Breast epithelium (tissue), 4 donors: ENCODE results near the gene MAP4. TPM values are rescaled to one million over a fixed set of nuclear protein-coding genes. Genes with fewer than 3 reads are reported as not detected.

ENCODE experiments used
- DNase-seq, 2 donors: peaks; one replicate each; pipeline ENCODE4 v3.0.0-alpha.2; 2019; ENCODE audit warnings: low spot score in 2 of 2
- H3K27ac ChIP-seq, 2 donors: fragments of 200-600 bp; sonication (generic) in 1 of 2; one replicate each; pipeline ENCODE4 v1.5.1; 2016 to 2019; ENCODE audit warnings: mild to moderate bottlenecking in 1 of 2
- H3K27me3 ChIP-seq, 2 donors: fragments of 200-600 bp; sonication (generic) in 1 of 2; one replicate each; pipeline versions ENCODE4 v1.5.1 to v1.6.0; 2017 to 2019; ENCODE audit warnings: control low read depth in 1 of 2, mild to moderate bottlenecking in 1 of 2
- H3K36me3 ChIP-seq: fragments of 200-600 bp; one replicate; pipeline ENCODE4 v1.5.1; 2019
- H3K4me1 ChIP-seq, 2 donors: fragments of 200-600 bp; sonication (generic); one replicate each; pipeline ENCODE4 v1.5.1; 2016 to 2019; ENCODE audit warnings: control low read depth in 1 of 2
- H3K4me3 ChIP-seq, 3 donors: fragments of 200-600 bp; sonication (generic); 1 replicate in 2 of 3; 2 replicates in 1 of 3; pipeline ENCODE4 v1.5.1; 2016 to 2019; ENCODE audit warnings: mild to moderate bottlenecking in 3 of 3, moderate library complexity in 2 of 3
- H3K9me3 ChIP-seq, 2 donors: fragments of 200-600 bp; sonication (generic) in 1 of 2; one replicate each; pipeline ENCODE4 v1.5.1; 2016 to 2019; ENCODE audit warnings: control low read depth in 1 of 2
- POLR2A ChIP-seq: fragments of 450-650 bp; IDR thresholded peaks from one replicate; pipeline ENCODE4 v1.6.1; 2016; ENCODE audit warnings: antibody characterized with exemption, mild to moderate bottlenecking, moderate library complexity
- POLR2AphosphoS5 ChIP-seq, 3 donors: sonication (generic); formaldehyde crosslinking; IDR thresholded peaks; one replicate each; pipeline ENCODE4 v1.6.1; 2017; ENCODE audit warnings: antibody characterized with exemption in 3 of 3
- intact Hi-C: fragments of 100-400 bp; cut with DNase I; formaldehyde crosslinking; loops from one replicate; pipeline ENCODE4 v1.15.1; 2023; ENCODE audit warnings: low total_unique reads
- total RNA-seq, 3 donors: library from RNA; depleted of rRNA; stranded (reverse); fragments of >200 nt; gene quantifications; one replicate each; pipeline ENCODE4 v1.1.0, GENCODE V29; 2016
- TF ChIP-seq, protein P1 (sequence below), 3 donors: fragments of 450-650 bp; IDR thresholded peaks; one replicate each; pipeline ENCODE4 v1.5.1; 2016 to 2017; ENCODE audit warnings: antibody characterized with exemption in 3 of 3, mild to moderate bottlenecking in 3 of 3, moderate library complexity in 3 of 3

Gene MAP4
- total RNA-seq, 3 donors from 2014 or later: 72.0 to 167 (median 99.0) TPM

DNA sequence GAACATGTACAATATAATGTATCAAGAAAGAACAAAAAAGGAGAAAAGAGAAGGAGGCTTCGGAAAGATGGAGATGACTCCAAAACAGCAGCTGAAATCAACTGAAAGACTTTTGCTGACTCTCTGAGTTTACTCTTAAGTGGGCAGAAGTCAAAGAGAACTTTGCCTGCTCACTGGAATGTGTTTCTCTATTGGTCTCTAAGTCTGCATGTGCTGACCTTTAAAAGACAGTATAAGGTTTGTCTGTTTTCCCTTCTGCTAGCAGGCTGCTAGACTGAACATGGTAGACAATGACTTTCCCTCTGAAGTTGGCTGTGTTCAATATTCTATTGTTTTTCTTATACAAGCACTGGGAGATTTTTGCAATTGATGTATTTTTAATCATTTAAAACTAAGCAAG is 7.2 kb upstream of the MAP4 start:
- Histone ChIP-seq H3K27me3 (no peaks in the 10 kb centered on the region), H3K27ac (no peak overlapping the region), H3K9me3 (no peaks in the 10 kb centered on the region), H3K4me3 (no peak overlapping the region), H3K4me1 (no peaks in the 10 kb centered on the region), H3K36me3 (no peaks in the 10 kb centered on the region)
- no peak for DNase-seq
- TF ChIP-seq POLR2A (no peak), POLR2AphosphoS5 (IDR thresholded peaks at IDR 0.05) (no peak)
- TF ChIP-seq, protein P1, sequence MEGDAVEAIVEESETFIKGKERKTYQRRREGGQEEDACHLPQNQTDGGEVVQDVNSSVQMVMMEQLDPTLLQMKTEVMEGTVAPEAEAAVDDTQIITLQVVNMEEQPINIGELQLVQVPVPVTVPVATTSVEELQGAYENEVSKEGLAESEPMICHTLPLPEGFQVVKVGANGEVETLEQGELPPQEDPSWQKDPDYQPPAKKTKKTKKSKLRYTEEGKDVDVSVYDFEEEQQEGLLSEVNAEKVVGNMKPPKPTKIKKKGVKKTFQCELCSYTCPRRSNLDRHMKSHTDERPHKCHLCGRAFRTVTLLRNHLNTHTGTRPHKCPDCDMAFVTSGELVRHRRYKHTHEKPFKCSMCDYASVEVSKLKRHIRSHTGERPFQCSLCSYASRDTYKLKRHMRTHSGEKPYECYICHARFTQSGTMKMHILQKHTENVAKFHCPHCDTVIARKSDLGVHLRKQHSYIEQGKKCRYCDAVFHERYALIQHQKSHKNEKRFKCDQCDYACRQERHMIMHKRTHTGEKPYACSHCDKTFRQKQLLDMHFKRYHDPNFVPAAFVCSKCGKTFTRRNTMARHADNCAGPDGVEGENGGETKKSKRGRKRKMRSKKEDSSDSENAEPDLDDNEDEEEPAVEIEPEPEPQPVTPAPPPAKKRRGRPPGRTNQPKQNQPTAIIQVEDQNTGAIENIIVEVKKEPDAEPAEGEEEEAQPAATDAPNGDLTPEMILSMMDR (IDR thresholded peaks at IDR 0.05): no peak
- intact Hi-C loops: no loop called here

GRCh38 chr3:48022178-48022577 is 6.0 kb upstream of the MAP4 start:
- H3K27me3 ChIP-seq: no peaks in the 10 kb centered on the region
- H3K9me3 ChIP-seq: no peaks in the 10 kb centered on the region
- no peak overlapping the region for H3K27ac ChIP-seq
- DNase-seq: no peak
- intact Hi-C loops: no loop called here
- H3K36me3 ChIP-seq: no peaks in the 10 kb centered on the region
- no peak overlapping the region for H3K4me3 ChIP-seq
- TF ChIP-seq POLR2AphosphoS5 (IDR thresholded peaks at IDR 0.05) (no peak), POLR2A (no peak)
- TF ChIP-seq, protein P1 (IDR thresholded peaks at IDR 0.05): no peak
- H3K4me1 ChIP-seq: no peaks in the 10 kb centered on the region

DNA sequence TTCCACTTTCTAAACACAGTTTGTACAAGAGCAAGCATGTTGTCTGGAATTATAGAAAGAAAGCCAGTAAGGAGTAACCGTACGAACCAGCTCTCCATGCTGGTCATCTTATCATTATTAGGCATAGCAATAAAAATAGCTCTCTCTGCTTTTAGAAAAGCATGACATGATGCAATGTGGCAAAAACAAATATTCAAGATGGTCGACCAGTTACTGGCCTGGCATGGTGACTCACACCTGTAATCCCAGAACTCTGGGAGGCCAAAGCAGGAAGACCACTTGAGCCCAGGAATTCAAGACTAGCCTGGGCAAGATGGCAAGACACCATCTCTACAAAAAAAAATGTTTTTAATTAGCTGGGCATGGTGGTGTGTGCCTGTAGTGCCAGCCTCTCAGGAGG is 2.6 kb upstream of the MAP4 start:
- H3K36me3 ChIP-seq: no peaks in the 10 kb centered on the region
- intact Hi-C loops: no loop called here
- no peaks in the 10 kb centered on the region for H3K9me3 ChIP-seq
- peaks cover 0 to 2% of the 10 kb centered on the region in 2 donors for H3K4me1 ChIP-seq
- H3K4me3 ChIP-seq: no peak overlapping the region
- TF ChIP-seq POLR2A (no peak), POLR2AphosphoS5 (IDR thresholded peaks at IDR 0.05) (no peak)
- TF ChIP-seq, protein P1 (IDR thresholded peaks at IDR 0.05): no peak
- H3K27ac ChIP-seq: no peak overlapping the region
- DNase-seq: no peak
- H3K27me3 ChIP-seq: no peaks in the 10 kb centered on the region

DNA sequence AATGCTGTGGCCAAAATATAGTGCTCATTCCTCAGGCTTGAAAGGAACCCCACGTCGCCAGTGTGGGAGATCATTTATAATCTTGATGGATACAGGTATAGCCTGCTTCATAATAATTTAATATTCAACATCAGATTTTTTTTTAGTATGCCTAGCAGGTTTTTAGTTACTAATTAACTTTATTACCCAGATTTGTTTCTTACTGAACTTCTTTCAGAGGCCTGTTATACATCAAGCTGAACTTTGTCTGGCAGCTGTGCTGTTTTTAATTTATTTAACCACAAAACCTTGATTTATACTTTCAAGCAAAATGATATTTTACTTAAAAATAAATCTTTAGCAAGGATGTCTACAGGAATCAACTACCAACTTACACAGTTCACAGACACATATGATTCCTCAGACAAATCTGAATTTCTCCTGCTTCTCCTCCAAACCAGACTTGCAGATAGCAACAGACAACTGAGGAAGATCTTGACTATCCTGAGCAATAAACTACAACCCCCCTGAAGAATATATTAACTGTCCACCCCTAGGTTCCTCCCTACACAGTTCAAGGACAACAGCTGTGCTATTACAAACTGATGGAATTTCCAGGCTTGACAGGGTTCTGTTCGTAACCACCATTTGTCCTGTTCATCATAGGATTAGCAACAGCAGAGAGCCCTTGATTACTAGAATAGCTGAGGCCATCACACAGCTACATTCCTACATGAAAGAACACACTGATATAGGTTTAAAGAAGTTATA is 610 bp downstream of the MAP4 start:
- Histone ChIP-seq H3K27ac (no peak overlapping the region), H3K36me3 (no peaks in the 10 kb centered on the region), H3K4me3 (no peak overlapping the region), H3K27me3 (no peaks in the 10 kb centered on the region), H3K4me1 (peaks cover 0 to 5% of the 10 kb centered on the region in 2 donors), H3K9me3 (no peaks in the 10 kb centered on the region)
- intact Hi-C loops: no loop called here
- DNase-seq: no peak
- TF ChIP-seq, protein P1 (IDR thresholded peaks at IDR 0.05): no peak
- TF ChIP-seq POLR2A: no peak
- TF ChIP-seq POLR2AphosphoS5 (IDR thresholded peaks at IDR 0.05): no peak

DNA sequence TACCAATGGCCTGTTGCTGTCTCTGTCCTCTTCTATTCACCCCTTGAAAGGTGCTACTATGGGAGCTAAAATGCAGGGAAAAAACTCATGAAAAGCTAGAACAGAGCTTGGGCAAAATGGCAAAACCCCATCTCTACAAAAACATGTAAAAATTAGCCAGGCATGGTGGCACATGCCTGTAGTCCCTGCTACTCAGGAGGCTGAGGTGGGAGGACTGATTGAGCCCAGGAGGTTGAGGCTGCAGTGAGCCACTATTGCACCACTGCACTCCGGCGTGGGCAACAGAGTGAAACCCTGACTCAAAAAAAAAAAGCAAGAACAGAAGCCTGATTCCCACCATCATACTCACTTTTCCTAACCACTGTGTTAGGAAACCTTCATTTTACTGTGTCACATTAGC is 1.9 kb downstream of the MAP4 start:
- H3K4me1 ChIP-seq: peaks cover 0 to 5% of the 10 kb centered on the region in 2 donors
- no peaks in the 10 kb centered on the region for H3K9me3 ChIP-seq
- no peak overlapping the region for H3K4me3 ChIP-seq
- TF ChIP-seq, protein P1 (IDR thresholded peaks at IDR 0.05): no peak
- no peaks in the 10 kb centered on the region for H3K36me3 ChIP-seq
- intact Hi-C loops: no loop called here
- no peaks in the 10 kb centered on the region for H3K27me3 ChIP-seq
- H3K27ac ChIP-seq: no peak overlapping the region
- DNase-seq: no peak
